MM.1S (cell line): ENCODE results near the gene MOB3B.
"Not testable (repeated sequence)": the region's sequence is repeated elsewhere in the genome, so short reads cannot be mapped to it uniquely, and the experiment has no call there.

Experiments used
- DNase-seq: peaks from one replicate; pipeline ENCODE4 v3.0.0-alpha.2; 2015
- H2AFZ ChIP-seq: fragments of 300-600 bp; sonication (generic); 2 replicates; pipeline ENCODE4 v1.6.0; 2016; ENCODE audit warnings: antibody characterized with exemption, low read length
- H3F3A ChIP-seq: fragments of 300-600 bp; sonication (generic); 2 replicates; pipeline ENCODE4 v1.6.1; 2016; ENCODE audit warnings: mild to moderate bottlenecking, antibody characterized with exemption, low read length, moderate library complexity, mixed read lengths; ENCODE audit not compliant: insufficient read depth
- H3K27ac ChIP-seq: fragments of 300-600 bp; sonication (generic); 2 replicates; pipeline ENCODE4 v1.5.1; 2016; ENCODE audit warnings: mild to moderate bottlenecking, low read length
- H3K27me3 ChIP-seq: fragments of 300-600 bp; sonication (generic); replicated peaks from 2 replicates; pipeline ENCODE4 v1.6.0; 2016; ENCODE audit warnings: low read length; ENCODE audit not compliant: insufficient read depth
- H3K36me3 ChIP-seq: fragments of 300-600 bp; sonication (generic); replicated peaks from 2 replicates; pipeline ENCODE4 v1.6.1; 2016; ENCODE audit warnings: mild to moderate bottlenecking, low read length, mixed read lengths; ENCODE audit not compliant: insufficient read depth
- H3K4me1 ChIP-seq: fragments of 300-600 bp; sonication (generic); 2 replicates; pipeline ENCODE4 v1.6.1; 2016; ENCODE audit warnings: low read length, mixed read lengths
- H3K4me2 ChIP-seq: fragments of 300-600 bp; sonication (generic); 2 replicates; pipeline ENCODE4 v1.6.0; 2016; ENCODE audit warnings: low read depth, low read length
- H3K4me3 ChIP-seq: fragments of 300-600 bp; sonication (generic); 2 replicates; pipeline ENCODE4 v1.5.1; 2016; ENCODE audit warnings: low read length, mixed read lengths
- H3K79me2 ChIP-seq: fragments of 300-600 bp; sonication (generic); 2 replicates; pipeline ENCODE4 v1.6.1; 2016; ENCODE audit warnings: mixed run types, low read length, mixed read lengths
- H3K9ac ChIP-seq: fragments of 300-600 bp; sonication (generic); 2 replicates; pipeline ENCODE4 v1.6.1; 2016; ENCODE audit warnings: low read length, mixed read lengths
- H3K9me2 ChIP-seq: fragments of 300-600 bp; sonication (generic); replicated peaks from 2 replicates; pipeline ENCODE4 v1.6.1; 2016; ENCODE audit warnings: mild to moderate bottlenecking, low read length, mixed read lengths; ENCODE audit not compliant: insufficient read depth
- H3K9me3 ChIP-seq: fragments of 300-600 bp; sonication (generic); replicated peaks from 2 replicates; pipeline ENCODE4 v1.6.1; 2016; ENCODE audit warnings: mild to moderate bottlenecking, low read length, mixed read lengths; ENCODE audit not compliant: insufficient read depth
- H4K20me1 ChIP-seq: fragments of 300-600 bp; sonication (generic); 2 replicates; pipeline ENCODE4 v1.6.1; 2016; ENCODE audit warnings: mild to moderate bottlenecking, low read length, moderate library complexity, mixed read lengths; ENCODE audit not compliant: insufficient read depth
- EZH2 ChIP-seq: fragments of 300-600 bp; sonication (generic); optimal IDR thresholded peaks from 2 replicates; pipeline ENCODE3; 2017; ENCODE audit warnings: low read depth, mild to moderate bottlenecking, antibody characterized with exemption, low read length, mixed read lengths
- EZH2phosphoT487 ChIP-seq: fragments of 300-600 bp; sonication (generic); IDR thresholded peaks from 2 replicates; pipeline ENCODE4 v1.6.1; 2018; ENCODE audit warnings: antibody characterized with exemption, low read length
- TF ChIP-seq, protein P1 (sequence below): fragments of 300-600 bp; sonication (generic); IDR thresholded peaks from 2 replicates; pipeline ENCODE4 v1.5.1; 2016; ENCODE audit warnings: antibody characterized with exemption, low read length, mixed read lengths

The MOB3B gene

GRCh38 chr9:27504259-27504658 lies 25.4 kb downstream of the MOB3B start:
- H3F3A ChIP-seq, result no peaks in the 10 kb centered on the region
- no peak overlapping the region for H2AFZ ChIP-seq
- no peaks in the 10 kb centered on the region for H3K79me2 ChIP-seq
- H3K4me3 ChIP-seq, result no peak overlapping the region
- no peaks in the 10 kb centered on the region for H4K20me1 ChIP-seq
- no peaks in the 10 kb centered on the region for H3K27me3 ChIP-seq
- H3K36me3 ChIP-seq, result no peaks in the 10 kb centered on the region
- no peak overlapping the region for H3K4me2 ChIP-seq
- H3K4me1 ChIP-seq, result peaks cover 3% of the 10 kb centered on the region; the same call in 1 of the 2 replicates
- TF ChIP-seq EZH2phosphoT487, result no peak
- TF ChIP-seq, protein P1, sequence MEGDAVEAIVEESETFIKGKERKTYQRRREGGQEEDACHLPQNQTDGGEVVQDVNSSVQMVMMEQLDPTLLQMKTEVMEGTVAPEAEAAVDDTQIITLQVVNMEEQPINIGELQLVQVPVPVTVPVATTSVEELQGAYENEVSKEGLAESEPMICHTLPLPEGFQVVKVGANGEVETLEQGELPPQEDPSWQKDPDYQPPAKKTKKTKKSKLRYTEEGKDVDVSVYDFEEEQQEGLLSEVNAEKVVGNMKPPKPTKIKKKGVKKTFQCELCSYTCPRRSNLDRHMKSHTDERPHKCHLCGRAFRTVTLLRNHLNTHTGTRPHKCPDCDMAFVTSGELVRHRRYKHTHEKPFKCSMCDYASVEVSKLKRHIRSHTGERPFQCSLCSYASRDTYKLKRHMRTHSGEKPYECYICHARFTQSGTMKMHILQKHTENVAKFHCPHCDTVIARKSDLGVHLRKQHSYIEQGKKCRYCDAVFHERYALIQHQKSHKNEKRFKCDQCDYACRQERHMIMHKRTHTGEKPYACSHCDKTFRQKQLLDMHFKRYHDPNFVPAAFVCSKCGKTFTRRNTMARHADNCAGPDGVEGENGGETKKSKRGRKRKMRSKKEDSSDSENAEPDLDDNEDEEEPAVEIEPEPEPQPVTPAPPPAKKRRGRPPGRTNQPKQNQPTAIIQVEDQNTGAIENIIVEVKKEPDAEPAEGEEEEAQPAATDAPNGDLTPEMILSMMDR, result no peak
- TF ChIP-seq EZH2, result no peak
- H3K27ac ChIP-seq, result no peak overlapping the region
- DNase-seq, result no peak
- no peaks in the 10 kb centered on the region for H3K9me2 ChIP-seq
- no peaks in the 10 kb centered on the region for H3K9me3 ChIP-seq
- H3K9ac ChIP-seq, result no peak overlapping the region

DNA sequence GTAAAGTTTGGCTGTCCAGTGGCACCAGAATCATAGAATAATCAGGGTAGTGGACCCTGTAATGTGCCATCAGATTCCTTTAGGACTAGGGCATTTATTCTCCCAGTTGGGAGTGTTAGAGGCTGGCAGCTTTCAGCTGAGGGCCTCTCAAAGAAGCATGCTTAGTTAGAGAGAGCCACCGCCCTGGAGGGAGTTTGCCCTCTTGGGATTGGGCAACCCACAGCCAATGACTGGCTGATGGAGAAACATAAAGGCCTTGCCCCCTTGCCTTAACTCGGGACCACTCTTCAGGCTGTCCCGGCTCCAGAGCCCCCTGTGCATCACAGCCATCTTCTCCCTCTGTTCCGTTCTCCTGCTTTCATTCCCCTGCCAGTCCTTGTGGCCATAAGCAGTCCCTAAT lies 26.0 kb downstream of the MOB3B start:
- Histone ChIP-seq H3K4me1 (peaks cover 4% of the 10 kb centered on the region; the same call in 1 of the 2 replicates), H3K9me3 (no peaks in the 10 kb centered on the region), H3K9me2 (no peaks in the 10 kb centered on the region), H3K36me3 (no peaks in the 10 kb centered on the region), H2AFZ (no peak overlapping the region), H3K9ac (no peak overlapping the region), H3K27me3 (no peaks in the 10 kb centered on the region), H3K4me2 (no peak overlapping the region), H3F3A (no peaks in the 10 kb centered on the region), H3K4me3 (no peak overlapping the region), H3K79me2 (no peaks in the 10 kb centered on the region), H4K20me1 (no peaks in the 10 kb centered on the region), H3K27ac (no peak overlapping the region)
- no peak for DNase-seq
- TF ChIP-seq EZH2 (no peak), EZH2phosphoT487 (no peak)
- TF ChIP-seq, protein P1, result no peak

DNA sequence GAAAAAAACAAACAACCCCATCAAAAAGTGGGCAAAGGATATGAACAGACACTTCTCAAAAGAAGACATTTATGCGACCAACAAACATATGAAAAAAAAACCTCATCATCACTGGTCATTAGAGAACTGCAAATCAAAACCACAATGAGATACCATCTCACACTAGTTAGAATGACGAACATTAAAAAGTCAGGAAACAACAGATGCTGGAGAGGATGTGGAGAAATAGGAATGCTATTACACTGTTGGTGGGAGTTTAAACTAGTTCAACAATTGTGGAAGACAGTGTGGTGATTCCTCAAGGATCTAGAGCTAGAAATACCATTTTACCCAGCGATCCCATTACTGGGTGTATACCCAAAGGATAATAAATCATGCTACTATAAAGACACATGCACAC lies 28.7 kb downstream of the MOB3B start:
- not testable (repeated sequence) for H4K20me1 ChIP-seq, H3F3A ChIP-seq, H3K4me1 ChIP-seq, H3K9ac ChIP-seq, H2AFZ ChIP-seq, H3K9me3 ChIP-seq, H3K36me3 ChIP-seq, H3K79me2 ChIP-seq, H3K27ac ChIP-seq, DNase-seq, H3K4me2 ChIP-seq, H3K9me2 ChIP-seq, H3K27me3 ChIP-seq, H3K4me3 ChIP-seq

- no peak overlapping the region for H3K27ac ChIP-seq
- H3K9me2 ChIP-seq, result no peaks in the 10 kb centered on the region
- no peaks in the 10 kb centered on the region for H3K79me2 ChIP-seq
- no peaks in the 10 kb centered on the region for H3K27me3 ChIP-seq
- no peak overlapping the region for H2AFZ ChIP-seq
- H3K4me3 ChIP-seq, result no peak overlapping the region
- H3K9ac ChIP-seq, result no peak overlapping the region
- H3K4me2 ChIP-seq, result no peak overlapping the region
- no peaks in the 10 kb centered on the region for H3K9me3 ChIP-seq
- TF ChIP-seq EZH2phosphoT487, result no peak
- TF ChIP-seq, protein P1, result no peak
- TF ChIP-seq EZH2, result no peak
- H3F3A ChIP-seq, result no peaks in the 10 kb centered on the region
- DNase-seq, result no peak
- peaks cover 4% of the 10 kb centered on the region; the same call in 1 of the 2 replicates for H3K4me1 ChIP-seq
- H3K36me3 ChIP-seq, result no peaks in the 10 kb centered on the region
- no peaks in the 10 kb centered on the region for H4K20me1 ChIP-seq
Observed at GRCh38 chr9:27499451-27499850, 30.2 kb downstream of the MOB3B start.
